Esophagus (tissue), 2 donors: ENCODE measurements around the gene ARHGAP4. TPM values are rescaled to one million over a fixed set of nuclear protein-coding genes. Genes with fewer than 3 reads are reported as not detected.
A peak's percentile ranks its signal among the peaks of the same experiment; 100 is the strongest.

Source experiments
- H3K27ac ChIP-seq, 2 donors: one replicate each; pipeline ENCODE4 v1.5.1; 2013; ENCODE audit warnings: low read depth in 2 of 2, mild to moderate bottlenecking in 2 of 2, inconsistent platforms in 1 of 2, low read length in 1 of 2, moderate library complexity in 1 of 2
- H3K27me3 ChIP-seq, 2 donors: one replicate each; pipeline ENCODE4 v1.6.1; 2013; ENCODE audit warnings: low read length in 2 of 2, control low read depth in 1 of 2, mild to moderate bottlenecking in 1 of 2; ENCODE audit not compliant: insufficient read depth in 2 of 2, control insufficient read depth in 1 of 2
- H3K36me3 ChIP-seq, 2 donors: one replicate each; pipeline ENCODE4 v1.6.1; 2013; ENCODE audit warnings: low read length in 1 of 2; ENCODE audit not compliant: control insufficient read depth in 2 of 2, insufficient read depth in 2 of 2
- H3K4me1 ChIP-seq, 2 donors: one replicate each; pipeline ENCODE4 v1.6.1; 2013; ENCODE audit warnings: low read length in 1 of 2; ENCODE audit not compliant: control insufficient read depth in 2 of 2, insufficient read depth in 2 of 2
- H3K4me3 ChIP-seq, 2 donors: one replicate each; pipeline ENCODE4 v1.5.1; 2013; ENCODE audit warnings: low read length in 2 of 2, mild to moderate bottlenecking in 2 of 2, low read depth in 1 of 2, moderate library complexity in 1 of 2
- H3K9me3 ChIP-seq, 2 donors: one replicate each; pipeline ENCODE4 v1.6.1; 2013; ENCODE audit warnings: mild to moderate bottlenecking in 2 of 2, low read depth in 1 of 2, low read length in 1 of 2, moderate library complexity in 1 of 2; ENCODE audit not compliant: control insufficient read depth in 2 of 2, insufficient read depth in 1 of 2
- WGBS, 2 donors: extraction: QIAGEN DNeasy Blood & Tissue Kit; methylation state at CpG; one replicate each; pipeline ENCODE4 v1.1.7; 2013; 5-methylcytosine and 5-hydroxymethylcytosine counted together
- polyA plus RNA-seq, 2 donors: library from polyadenylated mRNA; stranded (reverse); fragments of 200-250 nt; gene quantifications; one replicate each; pipeline ENCODE4 v1.2.3, GENCODE V29; 2013
- donor health status: healthy with polysubstance abuse.
- donor health status: Bipolar disorder and iron deficiency.

ARHGAP4 gene
- polyA plus RNA-seq, 2 donors: 10.6 to 23.4 TPM

- WGBS, 2 donors: 72 to 77% methylated on average over 10 to 12 of the region's 12 CpGs
- Histone ChIP-seq H3K4me3 (no peak overlapping the region), H3K4me1 (no peaks in the 10 kb centered on the region), H3K9me3 (no peaks in the 10 kb centered on the region), H3K27ac (no peak overlapping the region), H3K36me3 (peaks cover 22 to 85% of the 10 kb centered on the region in 2 donors), H3K27me3 (no peaks in the 10 kb centered on the region)
These were observed 29.2 kb upstream of the ARHGAP4 start for GRCh38 chrX:153955228-153955732.

- no peak overlapping the region for H3K27ac ChIP-seq
- H3K4me3 ChIP-seq: no peak overlapping the region
- WGBS, 2 donors: 92% methylated on average over 40 to 44 of the region's 44 CpGs
- peaks cover 22 to 87% of the 10 kb centered on the region in 2 donors for H3K36me3 ChIP-seq
- H3K9me3 ChIP-seq: no peaks in the 10 kb centered on the region
- H3K4me1 ChIP-seq: no peaks in the 10 kb centered on the region
- H3K27me3 ChIP-seq: no peaks in the 10 kb centered on the region
These were observed 28.6 kb upstream of the ARHGAP4 start for GRCh38 chrX:153954558-153955227.

GRCh38 chrX:153953892-153954557, 28.0 kb upstream of the ARHGAP4 start:
- no peaks in the 10 kb centered on the region for H3K4me1 ChIP-seq
- no peaks in the 10 kb centered on the region for H3K9me3 ChIP-seq
- peak overlapping the region; percentile 39 to 62 for H3K27ac ChIP-seq
- no peaks in the 10 kb centered on the region for H3K27me3 ChIP-seq
- WGBS, 2 donors: 71 to 84% methylated on average over 31 to 33 of the region's 33 CpGs
- peaks cover 22 to 84% of the 10 kb centered on the region in 2 donors for H3K36me3 ChIP-seq
- H3K4me3 ChIP-seq: no peak overlapping the region

GRCh38 chrX:153953342-153953830, 27.3 kb upstream of the ARHGAP4 start:
- WGBS, 2 donors: 20 to 21% methylated on average over 33 of the region's 33 CpGs
- Histone ChIP-seq H3K4me3 (no peak overlapping the region), H3K36me3 (peaks cover 18 to 79% of the 10 kb centered on the region in 2 donors)

GRCh38 chrX:153952373-153953026, 26.4 kb upstream of the ARHGAP4 start:
- Histone ChIP-seq H3K27ac (peak overlapping the region; percentile 44 to 59), H3K27me3 (no peaks in the 10 kb centered on the region), H3K4me3 (no peak overlapping the region), H3K4me1 (no peaks in the 10 kb centered on the region), H3K36me3 (peaks cover 15 to 74% of the 10 kb centered on the region in 2 donors), H3K9me3 (no peaks in the 10 kb centered on the region)
- WGBS, 2 donors: 93 to 96% methylated on average over 32 of the region's 32 CpGs

More at GRCh38 chrX:153953342-153953830, 27.3 kb upstream of the ARHGAP4 start:
- H3K4me1 ChIP-seq: no peaks in the 10 kb centered on the region
- peak overlapping the region; percentile 59 to 62 for H3K27ac ChIP-seq
- H3K27me3 ChIP-seq: no peaks in the 10 kb centered on the region
- H3K9me3 ChIP-seq: no peaks in the 10 kb centered on the region

GRCh38 chrX:153951683-153952372, 25.8 kb upstream of the ARHGAP4 start:
- WGBS, 2 donors: 94 to 96% methylated on average over 19 to 28 of the region's 28 CpGs
- peaks cover 15 to 70% of the 10 kb centered on the region in 2 donors for H3K36me3 ChIP-seq
- no peaks in the 10 kb centered on the region for H3K27me3 ChIP-seq
- no peaks in the 10 kb centered on the region for H3K4me1 ChIP-seq
- H3K27ac ChIP-seq: peak overlapping the region in 1 of 2 donors; percentile 14
- H3K9me3 ChIP-seq: no peaks in the 10 kb centered on the region
- no peak overlapping the region for H3K4me3 ChIP-seq

GRCh38 chrX:153950127-153950526, 24.1 kb upstream of the ARHGAP4 start:
- no peaks in the 10 kb centered on the region for H3K27me3 ChIP-seq
- H3K4me3 ChIP-seq: no peak overlapping the region
- H3K36me3 ChIP-seq: peaks cover 15 to 55% of the 10 kb centered on the region in 2 donors

GRCh38 chrX:153948847-153949805, 23.1 kb upstream of the ARHGAP4 start:
- Histone ChIP-seq H3K4me1 (no peaks in the 10 kb centered on the region), H3K4me3 (no peak overlapping the region), H3K27ac (no peak overlapping the region), H3K36me3 (peaks cover 10 to 46% of the 10 kb centered on the region in 2 donors), H3K27me3 (no peaks in the 10 kb centered on the region), H3K9me3 (no peaks in the 10 kb centered on the region)
- 67 to 79% methylated on average over 30 of the region's 30 CpGs for WGBS, 2 donors

More at GRCh38 chrX:153950127-153950526, 24.1 kb upstream of the ARHGAP4 start:
- H3K9me3 ChIP-seq: no peaks in the 10 kb centered on the region
- H3K4me1 ChIP-seq: no peaks in the 10 kb centered on the region
- H3K27ac ChIP-seq: peak overlapping the region in 1 of 2 donors; percentile 14
- WGBS, 2 donors: 84 to 89% methylated on average over 18 to 19 of the region's 19 CpGs
